Adrenal gland (tissue), 5 donors: ENCODE data around the gene UNC45A.

Experiments
- POLR2A ChIP-seq, 2 donors: fragments of 450-650 bp; IDR thresholded peaks; one replicate each; pipeline ENCODE4 v1.6.1; 2017; ENCODE audit warnings: antibody characterized with exemption in 2 of 2, mild to moderate bottlenecking in 2 of 2, moderate library complexity in 1 of 2
- TF ChIP-seq, protein P1 (sequence below), 6 experiments: fragments of 450-650 bp in 4 of 6; fragments of 200-600 bp in 2 of 6; sonication (generic) in 1 of 6; IDR thresholded peaks; 1 replicate in 5 of 6; 2 replicates in 1 of 6; pipeline versions ENCODE4 v1.5.1 to v1.8.0; 2016 to 2021; ENCODE audit warnings: antibody characterized with exemption in 6 of 6, mild to moderate bottlenecking in 2 of 6, moderate library complexity in 1 of 6
- donor health status: DM: no; HTN: no; CAD: no.

DNA sequence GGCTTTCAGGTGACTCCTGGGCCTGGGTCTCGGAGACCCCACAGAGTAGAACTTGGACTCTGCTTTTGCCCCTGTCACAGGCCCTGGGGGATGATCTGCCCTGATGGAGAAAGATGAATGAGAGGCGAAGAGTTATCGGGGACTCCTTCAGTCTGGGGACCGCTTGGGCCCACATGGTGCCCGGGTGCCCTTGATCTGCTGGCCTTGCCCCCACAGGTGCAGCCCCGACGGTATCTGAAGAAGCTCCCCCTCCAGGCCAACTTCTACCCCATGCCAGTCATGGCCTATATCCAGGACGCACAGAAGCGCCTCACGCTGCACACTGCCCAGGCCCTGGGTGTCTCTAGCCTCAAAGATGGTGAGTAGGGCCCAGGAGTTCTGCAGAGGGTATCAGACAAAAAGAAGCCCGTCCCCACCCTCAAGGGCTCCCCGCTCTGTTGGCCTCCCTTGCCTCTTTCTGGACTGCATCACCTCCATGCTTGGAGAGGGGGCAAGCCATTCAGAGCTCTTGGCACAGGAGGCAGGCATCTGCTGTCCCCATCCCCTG, 21.6 kb upstream of the UNC45A start:
- TF ChIP-seq POLR2A (IDR thresholded peaks at IDR 0.05): no peak
- TF ChIP-seq, protein P1, sequence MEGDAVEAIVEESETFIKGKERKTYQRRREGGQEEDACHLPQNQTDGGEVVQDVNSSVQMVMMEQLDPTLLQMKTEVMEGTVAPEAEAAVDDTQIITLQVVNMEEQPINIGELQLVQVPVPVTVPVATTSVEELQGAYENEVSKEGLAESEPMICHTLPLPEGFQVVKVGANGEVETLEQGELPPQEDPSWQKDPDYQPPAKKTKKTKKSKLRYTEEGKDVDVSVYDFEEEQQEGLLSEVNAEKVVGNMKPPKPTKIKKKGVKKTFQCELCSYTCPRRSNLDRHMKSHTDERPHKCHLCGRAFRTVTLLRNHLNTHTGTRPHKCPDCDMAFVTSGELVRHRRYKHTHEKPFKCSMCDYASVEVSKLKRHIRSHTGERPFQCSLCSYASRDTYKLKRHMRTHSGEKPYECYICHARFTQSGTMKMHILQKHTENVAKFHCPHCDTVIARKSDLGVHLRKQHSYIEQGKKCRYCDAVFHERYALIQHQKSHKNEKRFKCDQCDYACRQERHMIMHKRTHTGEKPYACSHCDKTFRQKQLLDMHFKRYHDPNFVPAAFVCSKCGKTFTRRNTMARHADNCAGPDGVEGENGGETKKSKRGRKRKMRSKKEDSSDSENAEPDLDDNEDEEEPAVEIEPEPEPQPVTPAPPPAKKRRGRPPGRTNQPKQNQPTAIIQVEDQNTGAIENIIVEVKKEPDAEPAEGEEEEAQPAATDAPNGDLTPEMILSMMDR (IDR thresholded peaks at IDR 0.05): no peak
